A549 treated with CpdA at 1 μM for 4 hours (cell line): ENCODE data around the gene CNTN6. TPM values are rescaled to one million over a fixed set of nuclear protein-coding genes. Genes with fewer than 3 reads are reported as not detected.

Experiments used
- total RNA-seq: library from RNA; stranded (reverse); fragments of 200-300 nt; extraction: Qiagen RNA extraction; gene quantifications from 5 replicates; pipeline ENCODE4 v1.2.3, GENCODE V29; 2022; ENCODE audit warnings: low read depth

Gene CNTN6
- total RNA-seq, result not detected in 5 replicates

DNA sequence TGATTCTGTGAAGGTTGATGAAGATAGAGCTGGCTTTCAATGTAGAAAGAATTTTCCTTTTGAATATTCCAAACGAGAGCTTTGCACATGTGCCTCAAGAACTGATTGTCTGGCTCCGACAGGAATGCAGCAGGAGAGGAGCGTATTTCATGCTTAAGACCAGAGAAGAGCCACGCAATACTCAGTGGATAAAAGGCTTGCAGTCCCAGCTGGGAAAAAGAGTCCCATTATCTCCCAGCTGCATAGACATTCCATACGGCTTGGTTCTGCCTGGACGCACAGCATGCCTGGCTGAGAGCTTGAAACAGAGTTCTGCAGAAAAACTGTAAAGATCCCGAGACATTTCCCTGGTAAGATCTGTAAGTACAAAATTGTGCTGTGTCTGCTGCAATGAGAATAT is at the start of gene CNTN6:
Gene CNTN6, plus strand, starts transcription at position 254 of the 400 bp plus-strand sequence. CDS start 54,985 bp downstream, outside the sequence.

